Subcutaneous abdominal adipose tissue (tissue), 5 donors: ENCODE data around the gene CBL.

Source experiments
- H3K27ac ChIP-seq: one replicate; pipeline ENCODE4 v1.7.0; 2013; ENCODE audit warnings: low read depth, mild to moderate bottlenecking, inconsistent platforms, low read length, moderate library complexity
- H3K27me3 ChIP-seq, 5 donors: one replicate each; pipeline ENCODE4 v1.7.0; 2013; ENCODE audit warnings: low read length in 5 of 5, inconsistent platforms in 1 of 5; ENCODE audit not compliant: control insufficient read depth in 5 of 5, insufficient read depth in 4 of 5
- H3K36me3 ChIP-seq, 5 donors: one replicate each; pipeline ENCODE4 v1.7.0; 2013; ENCODE audit warnings: low read length in 5 of 5; ENCODE audit not compliant: control insufficient read depth in 5 of 5, insufficient read depth in 5 of 5
- H3K4me1 ChIP-seq, 5 donors: one replicate each; pipeline ENCODE4 v1.7.0; 2013; ENCODE audit warnings: low read length in 5 of 5, mild to moderate bottlenecking in 3 of 5, moderate library complexity in 1 of 5; ENCODE audit not compliant: control insufficient read depth in 5 of 5, insufficient read depth in 5 of 5
- H3K4me3 ChIP-seq, 5 donors: one replicate each; pipeline ENCODE4 v1.7.0; 2013; ENCODE audit warnings: low read length in 5 of 5, low read depth in 1 of 5
- H3K9ac ChIP-seq, 5 donors: one replicate each; pipeline ENCODE4 v1.7.0; 2013; ENCODE audit warnings: low read length in 5 of 5, mild to moderate bottlenecking in 4 of 5, moderate library complexity in 3 of 5
- H3K9me3 ChIP-seq, 5 donors: one replicate each; pipeline ENCODE4 v1.7.0; 2013; ENCODE audit warnings: low read length in 5 of 5; ENCODE audit not compliant: control insufficient read depth in 5 of 5
- donor health status: healthy.
- donor health status: healthy.
- donor health status: healthy.
- donor health status: healthy.
- donor health status: healthy.

Gene CBL

GRCh38 chr11:119320240-119320775 lies 114.2 kb downstream of the CBL start:
- peak overlapping the region; percentile 59 to 74 (median 65) for H3K4me3 ChIP-seq

DNA sequence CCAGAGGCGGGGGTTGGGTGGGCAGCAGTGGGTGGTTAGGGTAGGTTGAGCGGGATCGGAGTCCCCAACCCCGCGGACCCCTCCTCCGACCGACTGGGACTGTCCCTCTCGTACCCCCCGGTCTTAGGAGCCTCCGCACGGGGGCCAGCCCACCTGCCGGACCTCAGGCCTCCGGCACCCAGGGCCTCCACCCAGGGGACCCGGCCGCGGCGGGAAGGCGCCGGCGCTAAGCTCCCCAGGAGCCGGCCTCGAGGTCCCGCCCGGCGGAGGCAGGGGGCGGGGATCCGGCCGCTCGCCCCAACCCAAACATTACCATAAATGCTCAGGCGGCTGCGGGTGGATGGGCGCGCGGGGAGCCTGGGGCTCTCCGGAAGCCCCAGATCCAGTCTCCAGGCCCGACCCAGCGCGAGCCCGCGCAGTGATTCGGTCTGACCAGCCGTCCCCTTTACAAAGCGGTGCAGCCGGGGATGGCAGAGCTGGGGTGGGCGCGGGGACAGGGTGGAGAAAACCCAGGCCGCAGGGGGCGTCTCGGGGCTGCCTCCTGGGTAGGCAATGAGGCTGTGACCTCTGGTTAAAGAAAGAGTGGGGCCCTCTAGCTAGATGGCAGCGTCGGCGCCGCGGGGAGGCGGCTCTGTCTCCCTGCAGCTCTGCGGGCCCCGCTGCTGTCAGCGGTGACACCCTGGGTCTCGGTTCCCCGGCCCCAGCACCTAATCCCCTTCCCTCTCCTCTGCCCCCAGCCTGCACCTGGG lies 114.8 kb downstream of the CBL start:
- H3K36me3 ChIP-seq = no peaks in the 10 kb centered on the region
- H3K27me3 ChIP-seq = peaks cover 0 to 3% (median 0%) of the 10 kb centered on the region in 5 donors
- H3K9ac ChIP-seq = peak overlapping the region; percentile 56 to 85 (median 80)
- peak overlapping the region; percentile 85 for H3K27ac ChIP-seq
- H3K4me1 ChIP-seq = peaks cover 7 to 66% (median 56%) of the 10 kb centered on the region in 5 donors
- no peaks in the 10 kb centered on the region for H3K9me3 ChIP-seq
- H3K4me3 ChIP-seq = peak overlapping the region; percentile 62 to 74 (median 66)

More at GRCh38 chr11:119320240-119320775, 114.2 kb downstream of the CBL start:
- Histone ChIP-seq H3K27ac (peak overlapping the region; percentile 85), H3K9me3 (no peaks in the 10 kb centered on the region), H3K36me3 (no peaks in the 10 kb centered on the region), H3K27me3 (peaks cover 0 to 10% (median 6%) of the 10 kb centered on the region in 5 donors), H3K4me1 (peaks cover 12 to 72% (median 62%) of the 10 kb centered on the region in 5 donors), H3K9ac (peak overlapping the region; percentile 56 to 85 (median 80))

GRCh38 chr11:119322360-119322739 lies 116.2 kb downstream of the CBL start:
- Histone ChIP-seq H3K27me3 (peaks cover 0 to 2% (median 0%) of the 10 kb centered on the region in 5 donors), H3K4me1 (peaks cover 7 to 53% (median 44%) of the 10 kb centered on the region in 5 donors), H3K36me3 (no peaks in the 10 kb centered on the region), H3K27ac (peak overlapping the region; percentile 85), H3K9me3 (no peaks in the 10 kb centered on the region), H3K4me3 (no peak overlapping the region), H3K9ac (no peak overlapping the region)

DNA sequence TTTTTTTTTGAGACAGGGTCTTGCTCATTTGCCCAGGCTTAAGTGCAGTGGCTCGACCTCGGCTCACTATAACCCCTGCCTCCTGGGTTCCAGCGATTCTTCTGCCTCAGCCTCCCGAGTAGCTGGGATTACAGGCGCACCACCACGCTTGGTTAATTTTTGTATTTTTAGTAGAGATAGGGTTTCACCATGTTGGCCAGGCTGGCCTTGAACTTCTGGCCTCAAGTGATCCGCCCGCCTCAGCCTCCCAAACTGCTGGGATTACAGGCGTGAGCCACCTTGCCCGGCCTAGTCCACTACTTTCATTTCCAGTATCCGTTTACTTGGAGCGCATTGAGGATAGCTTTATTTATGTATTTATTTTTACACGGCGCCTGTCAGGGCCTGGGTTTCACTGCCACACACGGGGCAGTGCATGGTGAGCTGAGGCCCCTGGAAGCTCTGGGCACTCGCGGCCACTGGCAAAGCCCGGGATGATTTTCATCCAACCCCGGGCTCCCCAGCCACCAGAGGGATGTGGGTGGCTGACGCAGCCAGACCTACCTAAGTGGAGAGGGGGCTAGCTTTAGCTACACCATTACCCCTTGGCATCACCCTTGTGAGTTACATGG lies 116.9 kb downstream of the CBL start:
- H3K27ac ChIP-seq = no peak overlapping the region

DNA sequence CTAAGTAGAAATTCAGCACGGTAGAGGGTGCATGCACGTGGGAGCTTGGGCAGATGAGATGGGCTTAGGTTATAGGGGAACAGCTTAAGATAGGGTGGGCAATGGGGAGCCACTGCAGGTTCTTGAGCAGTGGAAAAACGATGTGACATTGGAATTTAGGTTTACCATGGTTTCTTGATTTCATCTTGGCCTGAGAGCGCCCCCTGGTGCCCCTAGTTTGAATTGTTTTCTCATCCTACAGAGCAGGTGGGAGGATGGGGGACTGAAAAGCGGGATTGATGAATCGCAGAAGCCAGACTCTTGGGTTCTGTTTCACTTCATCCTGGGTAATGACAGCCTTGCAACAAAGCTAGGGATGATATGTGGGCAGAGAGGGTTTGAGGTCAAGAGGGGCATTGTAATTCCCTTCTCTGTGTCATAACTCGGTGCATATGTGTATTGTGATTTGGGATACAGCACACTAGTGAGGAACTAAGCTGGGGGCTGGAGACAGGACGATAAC lies 117.4 kb downstream of the CBL start:
- H3K27me3 ChIP-seq = peaks cover 0 to 2% (median 0%) of the 10 kb centered on the region in 5 donors
- H3K9ac ChIP-seq = no peak overlapping the region
- no peaks in the 10 kb centered on the region for H3K36me3 ChIP-seq
- peaks cover 4 to 41% (median 31%) of the 10 kb centered on the region in 5 donors for H3K4me1 ChIP-seq
- no peaks in the 10 kb centered on the region for H3K9me3 ChIP-seq
- no peak overlapping the region for H3K27ac ChIP-seq
- no peak overlapping the region for H3K4me3 ChIP-seq

More for the DNA sequence above, 116.9 kb downstream of the CBL start:
- no peak overlapping the region for H3K9ac ChIP-seq
- peaks cover 4 to 47% (median 37%) of the 10 kb centered on the region in 5 donors for H3K4me1 ChIP-seq
- H3K36me3 ChIP-seq = no peaks in the 10 kb centered on the region
- H3K27me3 ChIP-seq = peaks cover 0 to 2% (median 0%) of the 10 kb centered on the region in 5 donors
- no peaks in the 10 kb centered on the region for H3K9me3 ChIP-seq
- H3K4me3 ChIP-seq = no peak overlapping the region

- Histone ChIP-seq H3K27me3 (peaks cover 0 to 2% (median 0%) of the 10 kb centered on the region in 5 donors), H3K4me3 (no peak overlapping the region), H3K4me1 (peaks cover 2 to 35% (median 25%) of the 10 kb centered on the region in 5 donors), H3K9ac (no peak overlapping the region), H3K9me3 (no peaks in the 10 kb centered on the region), H3K27ac (no peak overlapping the region), H3K36me3 (no peaks in the 10 kb centered on the region)
Observed at GRCh38 chr11:119324189-119324588, 118.0 kb downstream of the CBL start.

DNA sequence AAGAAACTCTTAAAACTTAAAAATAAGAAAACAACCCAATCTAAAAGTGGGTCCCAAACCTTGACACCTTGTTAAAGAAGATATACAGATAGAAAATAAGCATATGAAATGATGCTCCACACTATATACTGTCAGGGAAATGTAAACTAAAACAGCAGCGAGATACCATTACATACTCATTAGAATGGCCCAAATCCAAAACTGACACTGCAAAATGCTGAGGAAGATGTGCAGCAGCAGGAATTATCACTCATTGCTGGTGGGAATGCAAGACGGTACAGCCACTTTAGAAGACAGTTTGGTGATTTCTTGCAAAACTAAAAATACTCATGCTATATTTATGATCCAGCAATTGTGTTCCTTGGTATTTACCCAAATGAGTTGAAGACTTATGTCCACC lies 123.2 kb downstream of the CBL start:
- Histone ChIP-seq H3K36me3 (no peaks in the 10 kb centered on the region), H3K27ac (no peak overlapping the region), H3K27me3 (no peaks in the 10 kb centered on the region), H3K4me3 (no peak overlapping the region), H3K9ac (no peak overlapping the region), H3K9me3 (no peaks in the 10 kb centered on the region), H3K4me1 (peaks cover 0 to 6% (median 4%) of the 10 kb centered on the region in 5 donors)

- no peak overlapping the region for H3K27ac ChIP-seq
- H3K36me3 ChIP-seq = no peaks in the 10 kb centered on the region
- no peak overlapping the region for H3K4me3 ChIP-seq
- no peak overlapping the region for H3K9ac ChIP-seq
- no peaks in the 10 kb centered on the region for H3K27me3 ChIP-seq
- peaks cover 3 to 13% (median 11%) of the 10 kb centered on the region in 5 donors for H3K4me1 ChIP-seq
- H3K9me3 ChIP-seq = no peaks in the 10 kb centered on the region
Observed at GRCh38 chr11:119330237-119330636, 124.1 kb downstream of the CBL start.

GRCh38 chr11:119332111-119332765 lies 126.1 kb downstream of the CBL start:
- Histone ChIP-seq H3K9ac (no peak overlapping the region), H3K9me3 (no peaks in the 10 kb centered on the region), H3K27ac (no peak overlapping the region), H3K4me1 (peaks cover 6 to 21% (median 19%) of the 10 kb centered on the region in 5 donors), H3K4me3 (no peak overlapping the region), H3K36me3 (peaks cover 0 to 13% (median 7%) of the 10 kb centered on the region in 5 donors), H3K27me3 (no peaks in the 10 kb centered on the region)
